ENCODE measurements around the gene CTSA. TPM values are rescaled to one million over a fixed set of nuclear protein-coding genes. Genes with fewer than 3 reads are reported as not detected.

Gene CTSA
- total RNA-seq, 6 donors from 2014 or later: 109 to 176 (median 155) TPM

DNA sequence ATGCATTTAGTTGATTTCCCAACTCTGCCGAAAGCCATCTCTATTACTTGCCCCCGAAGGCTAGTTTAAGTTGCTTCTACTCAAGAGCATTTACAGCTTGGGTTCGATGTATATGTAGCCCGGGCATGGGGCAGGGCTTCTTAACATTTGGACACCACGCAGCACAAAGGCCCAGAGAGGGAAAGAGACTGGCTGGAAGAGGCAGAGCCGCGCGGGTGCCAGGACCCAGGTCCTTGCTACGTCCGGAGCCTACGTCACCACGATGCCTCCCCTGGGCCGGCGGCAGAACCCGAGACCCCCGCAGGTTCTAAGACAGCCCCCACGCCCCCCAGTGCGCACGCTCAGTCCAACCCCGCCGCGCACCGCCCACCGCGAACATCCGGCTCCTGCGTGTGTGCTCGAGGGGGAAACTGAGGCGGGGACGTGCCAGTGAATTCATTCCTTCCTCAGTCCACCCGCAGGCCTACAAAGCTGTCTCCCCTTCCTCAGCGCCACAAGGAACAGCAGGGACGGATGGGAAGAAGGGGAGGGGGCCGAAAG lies 43.0 kb downstream of the CTSA start:
- TF ChIP-seq EP300 (IDR thresholded peaks at IDR 0.05): no peak
- Histone ChIP-seq H3K4me1 (peaks cover 17 to 33% (median 21%) of the 10 kb centered on the region in 4 donors), H3K4me3 (peak overlapping the region; percentile 65 to 96 (median 74)), H3K36me3 (peaks cover 12 to 25% (median 22%) of the 10 kb centered on the region in 4 donors), H3K27me3 (no peaks in the 10 kb centered on the region), H3K27ac (peak overlapping the region; percentile 98 to 100 (median 100)), H3K9me3 (no peaks in the 10 kb centered on the region)
- 0 to 2% methylated on average over 11 to 30 of the region's 34 CpGs for WGBS, 2 donors
- DNase-seq: peak in 1 of 2 donors; percentile 64
- ATAC-seq (ENCODE audit: low FRiP score in 2 of 2): peak; percentile 25 to 49

DNA sequence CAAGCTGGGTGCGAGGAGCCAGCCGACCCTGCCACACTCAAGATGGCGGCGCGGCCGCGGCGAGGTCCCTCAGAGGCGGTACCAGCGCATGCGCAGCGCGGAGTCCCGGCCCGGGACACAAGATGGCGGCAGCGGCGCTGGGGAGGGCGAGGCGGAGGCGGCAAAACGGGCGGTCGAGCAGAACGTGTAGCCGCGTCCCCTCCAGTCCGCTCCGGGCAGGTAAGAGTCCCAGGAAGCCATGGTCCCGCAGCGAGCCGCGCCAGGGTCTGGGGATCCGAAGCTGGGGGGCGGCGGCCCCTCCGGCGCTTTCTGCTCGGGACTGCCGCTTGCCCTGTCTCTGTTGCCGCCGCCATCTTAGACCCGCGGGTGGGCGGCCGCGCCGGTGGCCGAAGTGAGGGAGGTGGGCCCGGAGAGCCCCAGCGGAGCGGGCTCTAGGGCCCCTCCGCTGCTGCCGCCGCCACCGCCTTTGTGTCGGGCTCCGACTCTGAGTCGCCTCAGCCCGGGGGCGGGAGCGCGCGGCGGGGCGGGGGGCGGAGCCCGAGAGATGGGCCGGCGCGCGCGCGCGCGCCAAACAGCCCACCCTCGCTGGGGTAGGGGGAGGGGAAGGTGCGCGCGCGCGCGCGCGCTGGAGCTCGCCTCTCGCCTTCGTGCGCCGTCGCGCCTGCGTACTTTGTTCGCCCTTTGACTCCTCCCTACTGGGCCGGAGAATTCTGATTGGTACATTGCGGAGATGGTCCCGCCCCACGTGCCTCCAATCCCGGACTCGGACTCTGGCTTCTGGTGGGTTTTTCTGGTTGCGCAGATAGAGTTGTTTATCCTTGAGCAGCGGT lies 43.7 kb downstream of the CTSA start, which contains the start of gene PCIF1:
TSS of gene PCIF1 (plus strand) at position 98 of the 830 bp plus-strand sequence. CDS start 4,317 bp downstream, outside the sequence.
- H3K4me3 ChIP-seq: peak within 1 kb of the TSS; percentile 65 to 96 (median 74)
- peaks cover 17 to 33% (median 21%) of the 10 kb centered on the region in 4 donors for H3K4me1 ChIP-seq
- no peaks in the 10 kb centered on the region for H3K9me3 ChIP-seq
- peak; percentile 100 for TF ChIP-seq POLR2AphosphoS5 (IDR thresholded peaks at IDR 0.05)
- TF ChIP-seq, protein P1, sequence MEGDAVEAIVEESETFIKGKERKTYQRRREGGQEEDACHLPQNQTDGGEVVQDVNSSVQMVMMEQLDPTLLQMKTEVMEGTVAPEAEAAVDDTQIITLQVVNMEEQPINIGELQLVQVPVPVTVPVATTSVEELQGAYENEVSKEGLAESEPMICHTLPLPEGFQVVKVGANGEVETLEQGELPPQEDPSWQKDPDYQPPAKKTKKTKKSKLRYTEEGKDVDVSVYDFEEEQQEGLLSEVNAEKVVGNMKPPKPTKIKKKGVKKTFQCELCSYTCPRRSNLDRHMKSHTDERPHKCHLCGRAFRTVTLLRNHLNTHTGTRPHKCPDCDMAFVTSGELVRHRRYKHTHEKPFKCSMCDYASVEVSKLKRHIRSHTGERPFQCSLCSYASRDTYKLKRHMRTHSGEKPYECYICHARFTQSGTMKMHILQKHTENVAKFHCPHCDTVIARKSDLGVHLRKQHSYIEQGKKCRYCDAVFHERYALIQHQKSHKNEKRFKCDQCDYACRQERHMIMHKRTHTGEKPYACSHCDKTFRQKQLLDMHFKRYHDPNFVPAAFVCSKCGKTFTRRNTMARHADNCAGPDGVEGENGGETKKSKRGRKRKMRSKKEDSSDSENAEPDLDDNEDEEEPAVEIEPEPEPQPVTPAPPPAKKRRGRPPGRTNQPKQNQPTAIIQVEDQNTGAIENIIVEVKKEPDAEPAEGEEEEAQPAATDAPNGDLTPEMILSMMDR (IDR thresholded peaks at IDR 0.05): peak in 3 of 6 experiments; percentile 25 to 47 (median 37)
- TF ChIP-seq POLR2A (IDR thresholded peaks at IDR 0.05): peak; percentile 96 to 99 (median 98)
- peak in 1 of 4 donors; percentile 96 for TF ChIP-seq EP300 (IDR thresholded peaks at IDR 0.05)
- DNase-seq (peak; percentile 97 to 100), ATAC-seq (ENCODE audit: low FRiP score in 2 of 2) (peak; percentile 95 to 96)
- peaks cover 19 to 32% (median 28%) of the 10 kb centered on the region in 4 donors for H3K36me3 ChIP-seq
- H3K27me3 ChIP-seq: no peaks in the 10 kb centered on the region
- 0% methylated on average over 2 to 38 of the region's 102 CpGs for WGBS, 2 donors
- H3K27ac ChIP-seq: peak within 1 kb of the TSS; percentile 98 to 100 (median 100)

DNA sequence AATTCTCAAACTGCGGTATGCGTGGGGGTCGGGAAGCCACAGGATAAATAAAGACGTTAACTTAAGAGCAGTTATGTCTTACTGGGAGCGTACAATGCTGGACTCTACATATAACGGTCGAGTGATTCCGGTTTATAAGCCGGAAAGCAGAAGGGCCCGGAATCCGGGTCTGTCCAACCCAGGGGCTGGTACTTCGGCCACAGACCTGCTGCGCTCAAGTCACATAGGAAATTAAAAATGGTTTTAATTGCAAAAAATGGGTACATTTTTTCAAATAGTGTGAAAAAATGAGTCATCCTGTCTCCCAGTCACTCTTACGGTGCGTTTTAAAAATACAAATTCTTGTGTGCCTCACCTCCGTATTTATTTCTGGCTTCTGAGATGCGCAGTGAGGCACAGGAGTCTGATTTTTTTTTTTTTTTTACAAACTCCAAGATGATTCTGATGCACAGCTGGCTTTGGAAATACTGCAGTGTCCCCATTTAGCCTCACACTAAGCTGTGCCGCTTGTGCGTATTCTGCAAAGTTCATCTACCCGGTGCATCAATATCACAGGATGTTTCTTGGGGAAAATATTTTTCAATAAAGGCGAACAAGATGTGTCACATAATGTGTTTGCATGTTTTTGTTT lies 44.4 kb downstream of the CTSA start:
- Histone ChIP-seq H3K4me3 (peak overlapping the region; percentile 41 to 75 (median 68)), H3K9me3 (no peaks in the 10 kb centered on the region), H3K27ac (peak overlapping the region; percentile 98 to 100 (median 100)), H3K36me3 (peaks cover 25 to 39% (median 36%) of the 10 kb centered on the region in 4 donors), H3K4me1 (peaks cover 17 to 33% (median 21%) of the 10 kb centered on the region in 4 donors), H3K27me3 (no peaks in the 10 kb centered on the region)
- TF ChIP-seq POLR2A (IDR thresholded peaks at IDR 0.05): no peak
- TF ChIP-seq POLR2AphosphoS5 (IDR thresholded peaks at IDR 0.05): no peak
- TF ChIP-seq, protein P1 (IDR thresholded peaks at IDR 0.05): no peak
- TF ChIP-seq EP300 (IDR thresholded peaks at IDR 0.05): no peak
- DNase-seq (no peak), ATAC-seq (ENCODE audit: low FRiP score in 2 of 2) (peak; percentile 30 to 37)
- WGBS, 2 donors: 9 to 11% methylated on average over 21 of the region's 21 CpGs

DNA sequence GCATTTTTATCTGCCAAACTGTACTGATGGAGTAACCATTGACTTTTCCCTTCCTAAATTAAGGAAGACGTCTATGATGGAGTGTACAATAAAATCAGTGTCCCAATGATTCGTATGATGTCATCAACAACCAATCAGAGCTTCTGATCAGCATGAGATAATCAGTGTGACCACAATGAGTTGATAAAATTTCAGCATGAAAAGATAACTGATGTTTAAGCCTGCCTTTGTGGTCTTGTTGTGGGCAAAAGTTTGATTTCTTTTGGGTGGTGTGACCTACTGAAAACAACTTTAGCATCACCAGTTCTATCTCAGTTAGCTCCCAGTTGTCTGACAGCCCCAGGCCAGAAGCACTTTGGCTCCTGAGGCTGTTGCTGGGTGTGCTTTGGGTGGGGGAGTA lies 46.6 kb downstream of the CTSA start:
- H3K27ac ChIP-seq: no peak overlapping the region
- peaks cover 17 to 31% (median 21%) of the 10 kb centered on the region in 4 donors for H3K4me1 ChIP-seq
- DNase-seq (no peak), ATAC-seq (ENCODE audit: low FRiP score in 2 of 2) (no peak)
- H3K36me3 ChIP-seq: peaks cover 31 to 61% (median 56%) of the 10 kb centered on the region in 4 donors
- no peaks in the 10 kb centered on the region for H3K27me3 ChIP-seq
- TF ChIP-seq POLR2A (IDR thresholded peaks at IDR 0.05): no peak
- no peak for TF ChIP-seq POLR2AphosphoS5 (IDR thresholded peaks at IDR 0.05)
- TF ChIP-seq, protein P1 (IDR thresholded peaks at IDR 0.05): no peak
- no peak for TF ChIP-seq EP300 (IDR thresholded peaks at IDR 0.05)
- no peak overlapping the region for H3K4me3 ChIP-seq
- WGBS, 2 donors: 72 to 85% methylated on average over 2 of the region's 2 CpGs
- H3K9me3 ChIP-seq: no peaks in the 10 kb centered on the region

All from upper lobe of left lung (tissue), 6 donors.